SK-N-SH (cell line): ENCODE results near the gene ENTPD1. TPM values are rescaled to one million over a fixed set of nuclear protein-coding genes. Genes with fewer than 3 reads are reported as not detected.

Source experiments
- CTCF ChIA-PET: fragments of 300-600, 350-600 bp; formaldehyde crosslinking; extraction: SDS; loops from one replicate; lab custom pipeline; 2021; lab: Yijun Ruan, JAX
- POLR2A ChIA-PET: fragments of 350-600 bp; sonication (Branson Sonifier 250); formaldehyde crosslinking; extraction: SDS; loops from one replicate; lab custom pipeline; 2020; ENCODE audit warnings: antibody characterized with exemption, inconsistent platforms; lab: Yijun Ruan, JAX
- DNase-seq: peaks from one replicate; pipeline ENCODE4 v3.0.0; 2012
- H2AFZ ChIP-seq: fragments of 200-600 bp; sonication (generic); 2 replicates; pipeline ENCODE4 v1.8.1; 2016; ENCODE audit warnings: antibody characterized with exemption, mild to moderate bottlenecking, low read depth
- H3F3A ChIP-seq: fragments of 200-600 bp; sonication (generic); replicated peaks from 2 replicates; pipeline ENCODE3; 2016; ENCODE audit warnings: antibody characterized with exemption, mild to moderate bottlenecking; ENCODE audit not compliant: insufficient read depth
- H3K27ac ChIP-seq, 2 experiments: fragments of 200-500 bp in 1 of 2; fragments of 200-600 bp in 1 of 2; sonication (Bioruptor generic) in 1 of 2; sonication (generic), shearing (Covaris generic) in 1 of 2; 2 replicates each; pipeline versions ENCODE4 v1.5.1 to v1.6.1; 2014 to 2016; ENCODE audit warnings: low read depth in 2 of 2, inconsistent platforms in 1 of 2, low read length in 1 of 2, mild to moderate bottlenecking in 1 of 2, mixed read lengths in 1 of 2
- H3K27me3 ChIP-seq: fragments of 200-600 bp; sonication (generic), shearing (Covaris generic); 2 replicates; pipeline ENCODE4 v1.6.1; 2016; ENCODE audit warnings: mixed run types; ENCODE audit not compliant: insufficient read depth
- H3K36me3 ChIP-seq, 2 experiments: fragments of 200-500 bp in 1 of 2; fragments of 200-600 bp in 1 of 2; sonication (Bioruptor generic) in 1 of 2; sonication (generic) in 1 of 2; replicated peaks in 1 of 2; 2 replicates each; pipeline versions ENCODE3 to v1.5.1; 2014 to 2016; ENCODE audit warnings: low read length in 1 of 2, mild to moderate bottlenecking in 1 of 2; ENCODE audit not compliant: insufficient read depth in 2 of 2, control insufficient read depth in 1 of 2
- H3K4me1 ChIP-seq, 2 experiments: fragments of 200-500 bp in 1 of 2; fragments of 200-600 bp in 1 of 2; sonication (Bioruptor generic) in 1 of 2; sonication (generic), shearing (Covaris generic) in 1 of 2; 2 replicates each; pipeline versions ENCODE4 v1.5.1 to v1.6.1; 2014 to 2016; ENCODE audit warnings: low read depth in 1 of 2, low read length in 1 of 2, mixed run types in 1 of 2; ENCODE audit not compliant: insufficient read depth in 2 of 2, control insufficient read depth in 1 of 2
- H3K4me2 ChIP-seq: fragments of 200-600 bp; sonication (generic), shearing (Covaris generic); 2 replicates; pipeline ENCODE4 v1.6.1; 2017; ENCODE audit warnings: mixed run types
- H3K4me3 ChIP-seq, 2 experiments: fragments of 200-500 bp in 1 of 2; fragments of 200-600 bp in 1 of 2; sonication (Bioruptor generic) in 1 of 2; sonication (generic), shearing (Covaris generic) in 1 of 2; 2 replicates each; pipeline versions ENCODE4 v1.5.1 to v1.8.1; 2014 to 2016; ENCODE audit warnings: low read depth in 2 of 2, inconsistent platforms in 1 of 2, low read length in 1 of 2, mild to moderate bottlenecking in 1 of 2, mixed read lengths in 1 of 2, moderate library complexity in 1 of 2
- H3K79me2 ChIP-seq: fragments of 200-600 bp; sonication (generic); 2 replicates; pipeline ENCODE4 v1.8.1; 2017; ENCODE audit warnings: mild to moderate bottlenecking; ENCODE audit not compliant: insufficient read depth
- H3K9ac ChIP-seq: fragments of 200-600 bp; sonication (generic); 2 replicates; pipeline ENCODE4 v1.6.1; 2017; ENCODE audit warnings: mixed run types
- H3K9me2 ChIP-seq: fragments of 200-600 bp; sonication (generic); 2 replicates; pipeline ENCODE4 v1.6.1; 2017; ENCODE audit warnings: mixed run types
- H3K9me3 ChIP-seq: fragments of 200-600 bp; sonication (generic); 2 replicates; pipeline ENCODE4 v1.6.1; 2017; ENCODE audit warnings: mixed run types, mild to moderate bottlenecking, moderate library complexity
- H4K20me1 ChIP-seq: fragments of 200-600 bp; sonication (generic); 2 replicates; pipeline ENCODE4 v1.6.1; 2017; ENCODE audit warnings: mild to moderate bottlenecking, mixed run types; ENCODE audit not compliant: insufficient read depth
- CHD2 ChIP-seq: fragments of 150-350 bp; IDR thresholded peaks from 2 replicates; pipeline ENCODE4 v1.6.1; 2018; ENCODE audit warnings: low read length; ENCODE audit not compliant: partially characterized antibody
- ELF1 ChIP-seq: IDR thresholded peaks from 2 replicates; pipeline ENCODE4 v1.4.0; 2012
- MEF2A ChIP-seq: IDR thresholded peaks from 2 replicates; pipeline ENCODE4 v1.4.0; 2012; ENCODE audit warnings: low read depth, borderline replicate concordance
- NFIC ChIP-seq: IDR thresholded peaks from 2 replicates; pipeline ENCODE4 v1.4.0; 2012; ENCODE audit warnings: borderline replicate concordance
- NRF1 ChIP-seq: IDR thresholded peaks from 2 replicates; pipeline ENCODE4 v1.6.1; 2012; ENCODE audit warnings: low read depth, mild to moderate bottlenecking, low read length
- RCOR1 ChIP-seq: fragments of 150-350 bp; IDR thresholded peaks from 2 replicates; pipeline ENCODE4 v1.6.1; 2017; ENCODE audit warnings: antibody characterized with exemption, low read length
- RFX5 ChIP-seq: IDR thresholded peaks from 2 replicates; pipeline ENCODE4 v1.6.1; 2012; ENCODE audit warnings: mild to moderate bottlenecking, improper control_type of control experiment, low read length
- SIN3A ChIP-seq: IDR thresholded peaks from 2 replicates; pipeline ENCODE4 v1.6.1; 2012; ENCODE audit warnings: low read depth, mild to moderate bottlenecking, low read length, moderate library complexity, borderline replicate concordance
- WGBS: methylation state at CpG from one replicate; pipeline ENCODE4 v1.1.6; 2017; ENCODE audit warnings: low lambda C conversion rate; 5-methylcytosine and 5-hydroxymethylcytosine counted together
- polyA plus RNA-seq, 3 experiments: library from polyadenylated mRNA; depleted of rRNA; stranded (reverse); fragments of >200 nt; gene quantifications; 2 replicates each; pipeline ENCODE4 v1.2.3, GENCODE V29; 2012
- TF ChIP-seq, protein P1 (sequence below): IDR thresholded peaks from 2 replicates; pipeline ENCODE4 v1.6.1; 2012; ENCODE audit warnings: mild to moderate bottlenecking, low read depth, low read length, moderate library complexity

The ENTPD1 gene
- polyA plus RNA-seq, 1 of the 3 experiments (the other 2 are of a cell fraction), result 0.02 TPM

DNA sequence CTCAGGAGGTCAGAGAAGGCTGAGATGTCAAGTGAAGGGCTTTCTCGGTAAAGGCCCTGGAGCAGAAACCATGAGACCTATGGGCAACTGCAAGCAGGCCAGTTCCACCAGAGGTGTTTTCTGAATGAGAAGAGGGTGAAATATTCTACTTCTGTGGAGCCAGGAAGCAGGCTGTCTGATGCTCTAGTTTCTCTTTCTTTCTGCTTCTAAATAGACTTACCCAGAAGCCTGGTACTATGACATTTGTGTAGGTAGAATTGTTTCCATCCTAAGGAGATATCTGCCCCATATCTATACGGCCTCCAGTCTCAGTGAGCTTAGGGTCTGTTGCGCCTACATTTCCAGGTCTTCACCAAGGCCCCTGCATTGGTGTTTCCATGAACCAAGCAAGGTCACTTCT, 78.4 kb downstream of the ENTPD1 start:
- no peaks in the 10 kb centered on the region for H3K9me3 ChIP-seq

DNA sequence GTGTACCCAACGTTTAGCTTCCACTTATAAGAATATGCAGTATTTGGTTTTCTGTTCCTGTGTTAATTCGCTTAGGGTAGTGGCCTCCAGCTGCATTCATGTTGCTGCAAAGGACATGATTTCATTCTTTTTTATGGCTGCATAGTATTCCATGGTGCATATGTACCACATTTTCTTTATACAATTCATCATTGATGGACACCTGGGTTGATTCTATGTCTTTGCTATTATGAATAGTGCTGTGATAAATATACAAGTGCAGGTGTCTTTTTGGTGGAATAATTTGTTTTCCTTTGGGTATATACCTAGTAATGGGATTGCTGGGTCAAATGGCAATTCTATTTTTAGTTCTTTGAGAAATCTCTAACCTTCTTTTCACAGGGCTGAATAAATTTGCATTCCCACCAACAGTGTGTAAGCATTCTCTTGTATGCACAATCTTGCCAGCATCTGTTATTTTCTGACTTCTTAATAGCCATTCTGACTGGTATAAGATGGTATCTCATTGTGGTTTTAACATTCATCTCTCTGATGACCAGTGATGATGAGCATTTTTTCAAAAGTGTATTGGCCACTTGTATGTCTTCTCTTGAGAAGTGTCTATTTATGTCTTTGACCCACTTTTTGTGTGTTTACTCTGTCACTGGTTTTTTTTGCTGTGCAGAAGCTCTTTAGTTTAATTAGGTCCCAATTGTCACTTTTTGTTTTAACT, 79.3 kb downstream of the ENTPD1 start:
- Histone ChIP-seq H3K27me3 (no peaks in the 10 kb centered on the region), H3K4me3 (no peak overlapping the region), H3K4me2 (no peak overlapping the region), H4K20me1 (no peaks in the 10 kb centered on the region), H3K9me2 (no peaks in the 10 kb centered on the region), H3F3A (no peaks in the 10 kb centered on the region), H3K4me1 (no peaks in the 10 kb centered on the region), H3K27ac (no peak overlapping the region), H3K9me3 (no peaks in the 10 kb centered on the region), H2AFZ (no peak overlapping the region), H3K9ac (no peak overlapping the region), H3K36me3 (no peaks in the 10 kb centered on the region), H3K79me2 (no peaks in the 10 kb centered on the region)
- DNase-seq, result no peak
- ChIA-PET CTCF (interaction anchor here (1.1 kb wide), 1 partner anchor 9 kb away, joined by 3 read pairs; no protein-coding TSS in a partner anchor), POLR2A (no interaction called here)
- WGBS, result 10% methylated on average over 2 of the region's 2 CpGs
- no peak for TF ChIP-seq MEF2A
- no peak for TF ChIP-seq RCOR1
- TF ChIP-seq SIN3A, result no peak
- TF ChIP-seq CHD2, result no peak
- TF ChIP-seq ELF1, result no peak
- TF ChIP-seq NFIC, result no peak
- TF ChIP-seq, protein P1, sequence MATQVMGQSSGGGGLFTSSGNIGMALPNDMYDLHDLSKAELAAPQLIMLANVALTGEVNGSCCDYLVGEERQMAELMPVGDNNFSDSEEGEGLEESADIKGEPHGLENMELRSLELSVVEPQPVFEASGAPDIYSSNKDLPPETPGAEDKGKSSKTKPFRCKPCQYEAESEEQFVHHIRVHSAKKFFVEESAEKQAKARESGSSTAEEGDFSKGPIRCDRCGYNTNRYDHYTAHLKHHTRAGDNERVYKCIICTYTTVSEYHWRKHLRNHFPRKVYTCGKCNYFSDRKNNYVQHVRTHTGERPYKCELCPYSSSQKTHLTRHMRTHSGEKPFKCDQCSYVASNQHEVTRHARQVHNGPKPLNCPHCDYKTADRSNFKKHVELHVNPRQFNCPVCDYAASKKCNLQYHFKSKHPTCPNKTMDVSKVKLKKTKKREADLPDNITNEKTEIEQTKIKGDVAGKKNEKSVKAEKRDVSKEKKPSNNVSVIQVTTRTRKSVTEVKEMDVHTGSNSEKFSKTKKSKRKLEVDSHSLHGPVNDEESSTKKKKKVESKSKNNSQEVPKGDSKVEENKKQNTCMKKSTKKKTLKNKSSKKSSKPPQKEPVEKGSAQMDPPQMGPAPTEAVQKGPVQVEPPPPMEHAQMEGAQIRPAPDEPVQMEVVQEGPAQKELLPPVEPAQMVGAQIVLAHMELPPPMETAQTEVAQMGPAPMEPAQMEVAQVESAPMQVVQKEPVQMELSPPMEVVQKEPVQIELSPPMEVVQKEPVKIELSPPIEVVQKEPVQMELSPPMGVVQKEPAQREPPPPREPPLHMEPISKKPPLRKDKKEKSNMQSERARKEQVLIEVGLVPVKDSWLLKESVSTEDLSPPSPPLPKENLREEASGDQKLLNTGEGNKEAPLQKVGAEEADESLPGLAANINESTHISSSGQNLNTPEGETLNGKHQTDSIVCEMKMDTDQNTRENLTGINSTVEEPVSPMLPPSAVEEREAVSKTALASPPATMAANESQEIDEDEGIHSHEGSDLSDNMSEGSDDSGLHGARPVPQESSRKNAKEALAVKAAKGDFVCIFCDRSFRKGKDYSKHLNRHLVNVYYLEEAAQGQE, result no peak
- TF ChIP-seq NRF1, result no peak
- TF ChIP-seq, all 33 proteins: peak for 0

More for the DNA sequence above, 78.4 kb downstream of the ENTPD1 start:
- Histone ChIP-seq H2AFZ (no peak overlapping the region), H3F3A (no peaks in the 10 kb centered on the region), H4K20me1 (no peaks in the 10 kb centered on the region), H3K9ac (no peak overlapping the region), H3K4me3 (no peak overlapping the region), H3K79me2 (no peaks in the 10 kb centered on the region), H3K36me3 (no peaks in the 10 kb centered on the region), H3K27me3 (no peaks in the 10 kb centered on the region), H3K4me1 (no peaks in the 10 kb centered on the region), H3K9me2 (no peaks in the 10 kb centered on the region), H3K4me2 (no peak overlapping the region), H3K27ac (no peak overlapping the region)
- DNase-seq, result no peak
- WGBS, result 58% methylated on average over 3 of the region's 3 CpGs
- ChIA-PET POLR2A (no interaction called here), CTCF (interaction anchor here (1.1 kb wide), 1 partner anchor 140 kb away, joined by 3 read pairs; the partner anchor contains the start of gene TCTN3)
- TF ChIP-seq NFIC, result no peak
- TF ChIP-seq SIN3A, result no peak
- no peak for TF ChIP-seq RFX5
